GM18907 (cell line): ENCODE measurements around the gene EVI2B.
"Not testable (repeated sequence)": the region's sequence is repeated elsewhere in the genome, so short reads cannot be mapped to it uniquely, and the experiment has no call there.

Source experiments
- ATAC-seq: cut with Tn5 transposase; IDR thresholded peaks from one replicate; pipeline ENCODE4 v1.9.1; 2021; ENCODE audit warnings: mild to moderate bottlenecking, moderate library complexity; ENCODE audit not compliant: unreplicated experiment

EVI2B gene, protein sequence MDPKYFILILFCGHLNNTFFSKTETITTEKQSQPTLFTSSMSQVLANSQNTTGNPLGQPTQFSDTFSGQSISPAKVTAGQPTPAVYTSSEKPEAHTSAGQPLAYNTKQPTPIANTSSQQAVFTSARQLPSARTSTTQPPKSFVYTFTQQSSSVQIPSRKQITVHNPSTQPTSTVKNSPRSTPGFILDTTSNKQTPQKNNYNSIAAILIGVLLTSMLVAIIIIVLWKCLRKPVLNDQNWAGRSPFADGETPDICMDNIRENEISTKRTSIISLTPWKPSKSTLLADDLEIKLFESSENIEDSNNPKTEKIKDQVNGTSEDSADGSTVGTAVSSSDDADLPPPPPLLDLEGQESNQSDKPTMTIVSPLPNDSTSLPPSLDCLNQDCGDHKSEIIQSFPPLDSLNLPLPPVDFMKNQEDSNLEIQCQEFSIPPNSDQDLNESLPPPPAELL

DNA sequence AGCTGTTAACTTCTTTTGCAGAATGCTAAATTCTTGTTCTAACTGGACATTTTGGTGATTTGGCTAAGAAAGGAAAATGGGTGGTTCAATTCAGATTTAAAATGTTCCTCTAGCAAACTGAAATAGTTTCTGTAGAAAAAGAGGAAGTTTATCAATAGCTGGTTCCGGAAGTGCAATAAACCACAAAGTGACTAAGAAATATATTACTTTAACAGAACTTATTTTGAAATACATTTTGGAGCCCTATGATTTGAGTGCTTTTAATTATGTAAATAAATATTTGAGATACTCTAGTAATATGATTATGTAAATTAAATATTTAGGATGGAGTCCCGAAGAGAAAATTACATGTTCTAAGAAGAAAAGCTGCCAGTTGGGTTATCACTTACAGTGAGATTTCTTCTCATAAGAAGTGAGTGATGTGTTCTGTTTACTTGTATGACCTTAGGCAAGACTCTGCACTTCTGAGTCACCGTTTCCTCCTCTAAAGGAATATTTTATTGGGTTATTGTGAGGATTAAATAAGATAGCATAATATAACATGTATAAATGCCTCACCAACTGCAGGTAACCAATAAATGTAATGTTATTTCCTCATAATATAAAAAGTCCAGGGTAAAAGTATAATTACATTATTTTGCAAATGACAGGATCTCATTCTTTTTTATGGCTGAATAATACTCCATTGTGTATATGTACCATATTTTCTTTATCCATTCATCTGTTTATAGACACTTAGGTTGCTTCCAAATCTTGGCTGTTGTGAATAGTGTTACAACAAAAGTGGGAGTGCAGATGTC is at the start of gene EVI2B:
EVI2B (minus strand) TSS at position 73 of the 800 bp plus-strand sequence. CDS start 8,445 bp downstream, outside the sequence.
- ATAC-seq: peak; percentile 36

DNA sequence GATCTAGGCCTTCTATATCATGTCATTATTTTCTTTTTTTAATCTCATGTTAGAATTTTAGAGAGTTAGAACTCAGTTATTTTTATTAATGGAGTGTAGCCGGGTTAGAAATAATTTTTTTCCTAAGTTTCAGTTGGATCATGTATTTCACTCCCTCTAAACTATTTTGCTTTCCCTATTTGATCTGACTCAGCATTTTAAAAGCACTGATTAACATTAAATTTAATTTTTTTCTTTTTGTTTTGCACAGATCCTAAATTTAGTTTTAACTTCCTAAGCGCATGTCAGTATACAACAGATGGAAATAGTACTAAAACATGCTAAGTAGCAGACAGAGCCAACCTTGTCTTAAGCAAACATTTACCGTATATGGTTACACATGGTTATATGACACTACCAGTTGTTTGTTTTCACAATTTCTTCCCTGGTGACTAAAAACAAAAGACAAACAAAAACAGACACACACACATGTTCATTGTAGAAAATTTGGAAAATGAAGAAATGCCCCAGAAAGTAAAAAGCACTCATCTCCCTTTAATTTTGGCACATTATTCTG is 44.1 kb upstream of the EVI2B start:
- ATAC-seq: no peak

DNA sequence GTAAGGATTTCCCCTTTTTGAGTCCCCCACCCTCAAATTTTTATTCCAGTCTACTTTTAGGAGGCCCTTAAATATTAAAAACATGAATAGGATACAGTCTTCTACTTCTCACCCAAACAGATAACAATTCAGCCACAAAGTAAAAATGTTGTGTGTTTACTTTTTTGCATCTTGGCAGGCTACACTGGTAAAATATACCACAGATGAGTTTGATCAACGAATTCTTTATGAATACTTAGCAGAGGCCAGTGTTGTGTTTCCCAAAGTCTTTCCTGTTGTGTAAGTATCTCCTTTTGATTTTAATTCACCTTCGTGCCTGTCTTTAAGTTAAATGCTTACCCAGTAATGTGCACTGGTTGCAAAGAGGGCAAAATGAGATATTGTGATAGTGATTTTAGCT is 43.2 kb upstream of the EVI2B start:
- no peak for ATAC-seq

DNA sequence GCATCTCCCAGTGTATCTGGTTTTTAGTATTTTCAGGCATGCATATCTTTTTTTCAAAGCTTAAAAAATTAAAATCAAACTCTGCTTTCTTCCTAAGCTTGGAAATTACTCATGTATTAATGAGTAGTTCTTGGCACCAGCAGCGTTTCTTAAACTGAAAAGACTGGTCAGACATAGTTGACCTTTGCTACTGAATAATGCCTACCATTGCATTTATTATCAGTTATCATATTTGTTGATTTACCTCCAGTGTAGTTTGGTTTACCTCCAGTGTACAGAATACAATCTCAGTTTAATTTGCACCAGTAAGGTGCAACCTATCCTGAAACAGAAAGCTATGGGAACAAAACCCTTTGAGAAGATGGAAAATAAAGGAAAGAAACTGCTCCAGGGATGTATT is 42.1 kb upstream of the EVI2B start:
- no peak for ATAC-seq

DNA sequence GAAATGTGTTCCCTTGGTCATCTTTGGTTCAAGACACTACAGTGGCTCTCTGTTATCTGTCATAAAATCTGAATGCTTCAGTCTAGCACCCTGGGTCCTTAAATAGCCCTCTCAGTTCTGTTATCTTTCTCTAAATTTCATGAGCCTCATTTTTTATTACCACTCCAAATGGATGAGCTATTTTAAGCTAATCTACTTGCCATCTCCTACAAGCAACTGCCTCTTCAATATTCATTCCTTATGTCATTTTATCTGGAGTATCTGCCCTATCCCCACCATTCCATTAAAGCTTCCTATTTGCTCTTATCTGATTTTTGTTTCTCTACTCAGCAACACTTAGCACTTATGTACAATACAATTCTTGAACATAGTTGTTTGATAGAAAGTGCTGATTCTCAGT is 35.6 kb upstream of the EVI2B start:
- ATAC-seq: no peak

DNA sequence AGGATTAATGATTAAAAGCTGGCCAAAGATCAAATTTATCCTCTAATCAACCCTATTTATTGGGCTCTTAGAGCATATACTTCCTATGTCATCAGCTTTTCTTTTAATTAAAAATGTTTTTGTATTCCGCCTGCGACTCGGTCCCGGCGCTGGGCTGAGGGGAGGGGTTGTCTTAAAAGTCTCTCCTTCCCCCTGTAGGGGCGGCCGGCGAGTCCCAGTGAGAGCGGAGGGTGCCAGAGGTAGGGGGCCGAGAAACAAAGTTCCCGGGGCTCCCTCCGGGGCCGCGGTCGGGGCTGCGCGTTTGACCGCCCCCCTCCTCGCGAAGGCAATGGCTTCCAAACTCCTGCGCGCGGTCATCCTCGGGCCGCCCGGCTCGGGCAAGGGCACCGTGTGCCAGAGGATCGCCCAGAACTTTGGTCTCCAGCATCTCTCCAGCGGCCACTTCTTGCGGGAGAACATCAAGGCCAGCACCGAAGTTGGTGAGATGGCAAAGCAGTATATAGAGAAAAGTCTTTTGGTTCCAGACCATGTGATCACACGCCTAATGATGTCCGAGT is 31.4 kb upstream of the EVI2B start:
- ATAC-seq: not testable (repeated sequence)

DNA sequence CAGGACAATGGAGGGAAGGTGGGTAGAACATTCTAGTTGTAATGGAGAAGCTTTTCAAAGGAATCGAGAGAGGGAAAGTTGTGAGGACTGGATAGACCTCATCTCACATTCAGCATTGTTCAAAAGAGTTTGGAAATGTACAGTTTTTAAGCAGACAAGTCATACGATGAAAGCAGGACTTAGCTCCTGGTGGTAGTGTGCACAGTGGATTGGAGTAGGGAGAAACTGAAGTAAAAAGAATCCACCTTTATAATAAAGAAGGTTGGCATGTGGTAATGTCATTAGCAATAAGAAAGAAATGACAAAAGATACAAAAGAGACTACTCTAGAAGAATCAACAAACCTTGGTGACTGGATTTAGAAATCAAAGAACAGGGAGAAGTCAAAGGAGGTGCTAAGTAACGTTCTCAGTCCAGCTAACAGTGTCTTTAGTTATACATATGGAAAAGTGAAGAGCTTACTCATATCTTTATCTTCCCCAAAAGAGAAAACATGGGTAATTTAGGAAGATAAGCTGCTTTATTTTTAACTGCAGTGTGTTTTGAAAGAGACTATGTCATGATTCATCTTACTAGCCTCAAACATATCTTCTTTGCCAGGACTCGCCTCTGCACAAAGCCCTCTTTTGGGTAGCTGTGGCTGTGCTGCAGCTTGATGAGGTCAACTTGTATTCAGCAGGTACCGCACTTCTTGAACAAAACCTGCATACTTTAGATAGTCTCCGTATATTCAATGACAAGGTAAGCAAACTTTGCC is 26.2 kb upstream of the EVI2B start:
- no peak for ATAC-seq

DNA sequence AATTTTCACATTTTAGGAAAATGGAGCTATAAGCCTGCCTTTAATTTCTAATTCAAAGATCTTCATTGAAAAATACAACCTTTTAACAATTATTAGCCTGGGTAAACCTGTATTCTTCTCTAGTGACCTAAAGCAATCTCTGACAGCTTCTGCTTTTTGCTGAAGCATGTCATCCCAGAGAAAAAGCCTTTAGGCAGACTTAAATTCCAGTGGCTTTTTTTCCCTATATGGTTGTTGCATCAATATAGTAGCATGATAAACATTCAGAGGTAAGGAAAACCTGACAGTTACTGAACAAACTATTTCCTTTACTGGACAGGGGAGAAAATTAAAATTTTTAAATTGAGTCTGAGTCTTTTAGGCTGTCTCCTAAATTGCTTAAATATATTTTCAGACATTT is 15.4 kb upstream of the EVI2B start:
- ATAC-seq: no peak

DNA sequence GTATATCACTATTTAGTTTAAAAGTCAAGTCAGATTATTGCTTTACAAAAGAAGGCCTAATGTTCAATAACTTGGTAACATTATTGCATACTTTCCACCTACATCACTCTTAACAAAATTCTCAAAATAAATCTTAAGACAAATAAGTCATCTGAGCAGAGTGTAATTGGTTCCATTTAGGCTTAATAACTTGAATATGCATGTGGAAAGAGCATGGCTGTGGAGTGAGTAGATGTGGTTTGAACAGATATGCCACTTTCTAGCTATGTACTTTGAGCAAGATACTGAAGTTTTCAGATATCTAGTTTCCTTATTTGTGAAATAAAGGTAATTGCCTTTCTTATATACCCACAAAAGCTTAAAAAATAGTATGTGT is 14.3 kb upstream of the EVI2B start:
- ATAC-seq: no peak

DNA sequence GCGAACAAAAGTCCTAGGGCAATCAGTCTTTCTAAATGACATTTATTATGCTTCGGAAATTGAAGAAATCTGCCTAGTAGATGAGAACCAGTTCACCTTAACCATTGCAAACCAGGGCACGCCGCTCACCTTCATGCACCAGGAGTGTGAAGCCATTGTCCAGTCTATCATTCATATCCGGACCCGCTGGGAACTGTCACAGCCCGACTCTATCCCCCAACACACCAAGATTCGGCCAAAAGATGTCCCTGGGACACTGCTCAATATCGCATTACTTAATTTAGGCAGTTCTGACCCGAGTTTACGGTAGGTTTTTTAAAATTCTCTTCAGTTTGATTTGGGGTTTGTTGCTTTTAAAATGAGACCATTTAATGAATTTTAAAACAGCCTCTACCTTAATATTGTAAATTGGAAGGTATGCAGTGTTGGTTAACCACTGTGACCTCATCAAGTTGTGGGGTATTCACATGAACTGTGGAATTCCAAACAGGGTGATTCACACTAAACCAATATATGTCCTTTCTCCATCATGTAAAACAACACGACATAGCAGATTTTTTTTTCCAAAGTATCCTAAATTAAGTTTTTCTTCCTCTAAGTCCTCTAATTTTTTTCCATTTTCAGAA is 13.8 kb upstream of the EVI2B start:
- ATAC-seq: no peak

DNA sequence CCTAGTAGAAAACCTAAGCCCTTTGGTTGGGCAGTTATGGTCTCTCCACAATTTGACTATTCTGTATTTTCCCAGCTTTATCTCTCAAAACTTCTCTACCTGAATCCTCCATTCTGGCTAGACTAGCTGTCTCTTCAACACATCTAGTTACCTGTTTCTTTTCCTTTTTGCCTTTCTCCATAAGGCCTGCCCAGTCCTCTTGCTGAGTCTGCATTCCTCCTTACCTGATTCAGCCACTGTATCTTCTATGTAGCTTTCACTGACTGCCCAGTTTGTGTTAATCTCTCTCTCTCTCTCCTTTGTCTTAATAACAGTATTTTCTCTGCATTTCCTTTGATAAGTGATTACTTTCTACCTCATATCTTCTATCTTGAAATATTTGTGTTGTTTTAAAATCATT is 9.7 kb upstream of the EVI2B start:
- no peak for ATAC-seq

DNA sequence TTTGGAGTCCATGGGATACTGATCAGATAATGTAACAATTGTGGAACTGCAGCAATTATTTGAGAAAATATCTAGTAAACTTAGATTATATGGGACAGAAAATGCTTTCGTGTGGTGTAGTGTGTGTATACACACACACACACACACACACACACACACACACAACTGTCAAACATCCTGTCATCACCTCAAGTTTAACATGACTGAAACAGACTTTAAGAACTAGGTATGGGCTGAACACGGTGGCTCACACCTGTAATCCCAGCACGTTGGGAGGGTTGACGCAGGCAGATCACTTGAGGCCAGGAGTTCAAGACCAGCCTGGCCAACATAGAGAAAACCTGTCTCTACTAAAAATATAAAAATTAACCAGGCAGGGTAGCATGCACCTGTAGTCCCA is 8.1 kb upstream of the EVI2B start:
- no peak for ATAC-seq

DNA sequence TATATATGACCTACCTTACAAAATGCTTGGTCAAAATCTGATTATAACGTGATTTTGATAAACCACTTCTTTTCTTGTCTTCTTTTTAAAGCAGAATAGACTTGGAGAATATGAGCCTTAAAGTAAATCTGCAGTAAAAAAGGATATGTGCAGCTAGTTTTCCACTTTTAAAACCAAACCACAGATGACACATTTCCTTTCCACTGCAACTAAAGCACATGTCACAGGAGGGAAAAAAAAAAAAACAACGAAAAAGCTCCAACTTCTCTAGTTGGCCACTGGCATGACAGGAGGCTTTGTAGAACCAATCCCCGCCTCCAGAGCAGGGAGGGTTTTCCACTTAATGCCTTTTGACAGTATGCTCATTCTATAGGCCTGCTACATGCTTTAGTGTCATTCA is 7.6 kb upstream of the EVI2B start, which contains the start of gene EVI2A:
EVI2A (minus strand) TSS at position 142 of the 400 bp plus-strand sequence. CDS start 2,609 bp downstream, outside the sequence.
- no peak for ATAC-seq

DNA sequence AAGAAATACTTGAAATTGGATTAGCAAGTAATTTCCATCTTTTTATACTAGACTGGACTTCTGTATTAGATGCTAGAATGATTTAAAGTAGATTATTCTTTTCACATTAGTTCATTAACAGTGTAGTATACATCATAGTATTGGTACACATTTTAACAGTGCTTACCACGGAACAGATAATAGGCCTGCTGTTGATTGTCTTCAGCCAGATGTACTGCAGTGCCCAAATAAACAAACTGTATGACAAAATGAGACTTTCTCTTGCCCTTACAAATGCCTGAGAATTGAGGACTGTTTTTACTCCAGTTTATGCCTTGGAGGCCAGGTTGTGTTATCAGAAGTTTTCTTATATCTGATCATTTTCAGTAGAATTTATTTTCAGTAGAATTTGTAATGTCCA is 6.9 kb upstream of the EVI2B start:
- no peak for ATAC-seq

DNA sequence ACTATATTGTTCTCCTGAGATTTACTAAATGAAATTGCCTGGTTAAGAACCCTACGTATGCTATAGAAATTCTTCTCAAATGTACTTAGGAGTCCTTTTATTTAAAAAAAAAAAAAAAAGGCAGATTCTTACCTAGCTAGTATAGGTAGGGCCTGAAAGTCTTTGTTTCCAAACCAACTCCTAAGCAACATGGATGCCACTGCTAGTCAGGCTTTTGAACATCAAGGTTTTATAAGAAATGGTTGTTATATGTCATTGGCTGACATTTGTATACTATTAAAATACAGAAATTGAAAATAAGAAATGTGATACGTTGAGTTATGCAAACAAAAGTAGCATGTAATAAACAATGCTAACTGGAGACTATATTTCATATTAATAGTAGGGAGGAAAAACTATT is 6.4 kb upstream of the EVI2B start:
- ATAC-seq: no peak

DNA sequence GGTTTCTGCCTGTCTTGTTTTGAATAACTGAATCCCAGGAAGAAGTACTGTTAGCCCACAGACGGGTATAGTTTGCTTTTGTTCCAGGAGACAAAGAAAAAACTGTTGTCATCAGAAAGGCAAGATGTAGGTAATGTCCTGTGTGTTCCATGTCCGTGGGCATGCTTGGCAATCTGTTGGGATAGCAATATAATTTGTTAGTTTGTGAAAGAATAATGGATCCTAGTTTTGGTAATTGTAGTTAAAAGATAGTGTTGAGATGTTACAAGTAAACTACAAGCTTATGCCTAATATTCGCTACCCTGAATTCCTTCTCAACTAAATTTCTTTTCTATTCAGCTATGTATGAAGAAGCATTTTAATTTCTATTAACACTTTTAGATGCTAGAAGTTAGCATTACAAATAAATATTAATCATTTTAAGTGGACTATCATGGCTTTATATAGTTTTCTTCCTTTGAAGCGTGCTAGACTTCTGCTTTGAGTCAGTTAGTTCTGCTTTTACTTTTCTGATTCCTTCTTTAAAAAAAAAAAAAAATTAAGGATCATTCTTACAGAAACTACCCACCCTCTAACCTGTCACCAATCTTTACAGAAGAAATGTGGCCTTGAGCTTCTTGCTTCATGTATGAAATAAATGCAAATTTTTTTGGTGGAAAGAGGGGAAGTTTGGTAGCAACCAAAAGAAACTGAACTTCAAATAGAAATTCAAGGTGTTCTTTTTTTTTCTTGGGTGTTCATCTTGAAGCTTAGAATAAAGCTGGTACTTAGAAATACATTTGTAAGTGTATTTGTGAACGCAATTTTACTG is 5.2 kb upstream of the EVI2B start:
- peak; percentile 31 for ATAC-seq

DNA sequence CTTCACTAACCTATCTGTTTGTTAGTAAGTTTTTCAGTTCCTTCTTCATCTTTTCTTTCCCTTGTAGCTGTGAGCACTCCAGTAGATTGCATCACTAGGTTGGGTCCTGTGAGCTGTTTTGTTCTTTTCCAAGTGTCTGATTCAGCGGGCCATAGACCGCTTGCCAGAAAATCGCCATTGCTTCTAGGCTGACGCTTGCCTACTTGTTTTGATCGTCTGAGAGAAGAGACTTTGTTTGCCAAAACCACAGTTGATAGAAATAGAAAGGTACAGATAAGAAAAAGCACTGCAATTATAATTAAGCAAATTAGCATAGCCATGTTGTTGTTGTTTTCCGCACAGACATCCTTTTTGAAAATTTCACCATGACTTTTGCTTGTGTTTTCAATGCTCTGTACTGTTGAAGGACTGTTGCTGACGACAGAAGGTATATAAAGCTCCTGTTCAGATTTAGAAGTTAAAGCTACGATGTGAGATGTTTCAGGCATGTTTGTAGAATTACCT is 4.5 kb upstream of the EVI2B start:
- peak; percentile 41 for ATAC-seq

DNA sequence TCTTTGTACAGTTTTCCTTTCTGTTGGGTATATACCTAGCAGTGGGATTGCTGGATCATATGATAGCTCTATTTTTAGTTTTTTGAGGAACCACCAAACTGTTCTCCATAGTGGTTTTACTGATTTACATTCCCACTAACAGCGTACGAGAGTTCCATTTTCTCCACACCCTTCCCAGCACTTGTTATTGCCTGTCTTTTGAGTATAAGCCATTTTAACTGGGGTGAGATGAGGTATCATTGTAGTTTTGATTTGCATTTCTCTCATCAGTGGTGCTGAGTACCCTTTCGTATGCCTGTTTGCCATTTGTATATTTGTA is 887 bp upstream of the EVI2B start:
- no peak for ATAC-seq

DNA sequence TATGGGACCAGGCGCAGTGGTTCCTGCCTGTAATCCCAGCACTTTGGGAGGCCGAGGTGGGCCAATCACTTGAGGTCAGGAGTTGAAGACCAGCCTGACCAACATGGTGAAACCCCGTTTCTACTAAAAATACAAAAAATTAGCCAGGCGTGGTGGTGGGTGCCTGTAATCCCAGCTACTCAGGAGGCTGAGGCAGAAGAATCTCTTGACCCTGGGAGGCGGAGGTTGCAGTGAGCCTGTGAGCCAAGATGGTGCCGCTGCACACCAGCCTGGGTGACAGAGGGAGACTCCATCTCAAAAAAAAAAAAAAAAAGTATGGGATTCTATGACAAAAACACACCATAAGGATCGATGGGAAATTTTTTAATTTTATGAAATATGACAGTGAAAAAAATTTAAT is 1.6 kb downstream of the EVI2B start:
- not testable (repeated sequence) for ATAC-seq
